ENCODE measurements around the gene KCTD20. TPM values are rescaled to one million over a fixed set of nuclear protein-coding genes. Genes with fewer than 3 reads are reported as not detected.
A peak's percentile ranks its signal among the peaks of the same experiment; 100 is the strongest.

The KCTD20 gene
- total RNA-seq, 4 donors from 2014 or later = 48.6 to 64.9 (median 51.8) TPM

DNA sequence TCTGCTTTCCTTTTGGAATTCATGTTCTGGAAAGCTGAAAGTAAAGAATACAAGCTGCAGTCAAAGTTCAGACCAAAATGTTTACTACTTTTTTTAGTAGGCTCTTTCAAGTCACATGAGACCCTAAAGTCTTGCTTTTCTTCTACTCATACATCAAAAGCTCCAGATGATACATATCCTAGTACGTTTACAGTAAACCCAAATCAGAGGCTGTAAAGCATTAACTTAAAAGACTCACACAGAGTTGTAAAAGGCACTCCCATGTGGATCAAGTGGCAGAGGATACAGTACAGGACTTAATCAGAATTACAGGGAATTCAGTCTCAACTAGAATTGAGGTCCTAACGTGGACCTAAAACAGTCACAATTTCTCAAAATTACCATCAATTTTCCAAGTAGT, 63.8 kb downstream of the KCTD20 start:
- DNase-seq (ENCODE audit: low spot score in 2 of 2) = no peak
- Histone ChIP-seq H3K27me3 (no peaks in the 10 kb centered on the region), H3K27ac (peak overlapping the region in 3 of 4 donors; percentile 37 to 84 (median 63)), H3K4me3 (no peak overlapping the region), H3K4me1 (peaks cover 0 to 23% (median 0%) of the 10 kb centered on the region in 4 donors), H3K36me3 (peaks cover 0 to 55% (median 0%) of the 10 kb centered on the region in 3 donors), H3K9me3 (no peaks in the 10 kb centered on the region)
- WGBS, 2 donors = 74 to 80% methylated on average over 2 of the region's 2 CpGs
- TF ChIP-seq EP300 (IDR thresholded peaks at IDR 0.05) (no peak), POLR2A (IDR thresholded peaks at IDR 0.05) (no peak)
- TF ChIP-seq, protein P1, sequence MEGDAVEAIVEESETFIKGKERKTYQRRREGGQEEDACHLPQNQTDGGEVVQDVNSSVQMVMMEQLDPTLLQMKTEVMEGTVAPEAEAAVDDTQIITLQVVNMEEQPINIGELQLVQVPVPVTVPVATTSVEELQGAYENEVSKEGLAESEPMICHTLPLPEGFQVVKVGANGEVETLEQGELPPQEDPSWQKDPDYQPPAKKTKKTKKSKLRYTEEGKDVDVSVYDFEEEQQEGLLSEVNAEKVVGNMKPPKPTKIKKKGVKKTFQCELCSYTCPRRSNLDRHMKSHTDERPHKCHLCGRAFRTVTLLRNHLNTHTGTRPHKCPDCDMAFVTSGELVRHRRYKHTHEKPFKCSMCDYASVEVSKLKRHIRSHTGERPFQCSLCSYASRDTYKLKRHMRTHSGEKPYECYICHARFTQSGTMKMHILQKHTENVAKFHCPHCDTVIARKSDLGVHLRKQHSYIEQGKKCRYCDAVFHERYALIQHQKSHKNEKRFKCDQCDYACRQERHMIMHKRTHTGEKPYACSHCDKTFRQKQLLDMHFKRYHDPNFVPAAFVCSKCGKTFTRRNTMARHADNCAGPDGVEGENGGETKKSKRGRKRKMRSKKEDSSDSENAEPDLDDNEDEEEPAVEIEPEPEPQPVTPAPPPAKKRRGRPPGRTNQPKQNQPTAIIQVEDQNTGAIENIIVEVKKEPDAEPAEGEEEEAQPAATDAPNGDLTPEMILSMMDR (IDR thresholded peaks at IDR 0.05) = no peak

DNA sequence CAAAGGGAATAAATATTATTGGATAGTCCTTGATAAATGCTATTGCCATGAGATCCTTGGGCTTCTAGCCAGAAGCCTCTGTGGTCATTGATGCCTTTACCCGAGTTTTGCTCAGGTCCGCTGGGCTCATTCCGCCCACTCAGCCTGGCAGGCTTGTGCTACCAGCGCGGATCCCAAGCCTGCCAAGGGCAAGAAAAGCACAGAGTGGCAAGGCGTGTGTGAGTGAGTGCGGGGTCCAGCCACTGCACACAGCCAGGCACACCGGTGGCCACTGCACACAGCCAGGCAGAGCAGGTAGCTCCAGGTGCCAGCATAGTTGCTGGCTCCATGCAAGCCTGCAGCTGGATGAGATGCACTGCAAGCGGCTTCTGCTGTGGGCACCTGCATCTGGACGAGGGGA, 65.7 kb downstream of the KCTD20 start:
- TF ChIP-seq, protein P1 (IDR thresholded peaks at IDR 0.05) = no peak
- TF ChIP-seq EP300 (IDR thresholded peaks at IDR 0.05) = no peak
- no peak for TF ChIP-seq POLR2A (IDR thresholded peaks at IDR 0.05)
- H3K36me3 ChIP-seq = peaks cover 0 to 71% (median 0%) of the 10 kb centered on the region in 3 donors
- no peaks in the 10 kb centered on the region for H3K27me3 ChIP-seq
- WGBS, 2 donors = 81 to 85% methylated on average over 9 to 10 of the region's 10 CpGs
- H3K9me3 ChIP-seq = no peaks in the 10 kb centered on the region
- no peak overlapping the region for H3K4me3 ChIP-seq
- no peak overlapping the region for H3K27ac ChIP-seq
- DNase-seq (ENCODE audit: low spot score in 2 of 2) = no peak
- peaks cover 0 to 23% (median 0%) of the 10 kb centered on the region in 4 donors for H3K4me1 ChIP-seq

DNA sequence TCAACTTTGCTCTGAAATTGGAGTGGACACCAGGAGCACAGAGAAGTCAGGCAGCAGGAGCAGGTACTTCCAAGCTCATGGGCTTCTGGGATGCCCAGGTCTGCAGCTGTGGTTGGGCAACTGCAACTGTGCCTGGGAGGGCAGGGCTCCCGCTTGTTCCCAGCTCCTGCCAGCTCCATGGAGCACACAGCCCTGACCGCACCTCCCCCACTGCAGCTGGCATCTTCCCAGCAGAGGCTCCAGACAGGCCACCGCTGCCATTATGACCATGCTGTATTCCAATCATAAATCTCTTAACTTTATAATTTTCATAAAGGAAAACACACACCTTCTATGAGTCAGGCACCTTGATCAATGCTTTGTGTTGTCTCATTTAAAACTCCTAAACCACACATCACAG, 67.6 kb downstream of the KCTD20 start:
- Histone ChIP-seq H3K9me3 (no peaks in the 10 kb centered on the region), H3K27me3 (no peaks in the 10 kb centered on the region), H3K36me3 (peaks cover 0 to 83% (median 0%) of the 10 kb centered on the region in 3 donors), H3K4me1 (peaks cover 0 to 22% (median 0%) of the 10 kb centered on the region in 4 donors), H3K27ac (no peak overlapping the region), H3K4me3 (no peak overlapping the region)
- DNase-seq (ENCODE audit: low spot score in 2 of 2) = no peak
- no peak for TF ChIP-seq POLR2A (IDR thresholded peaks at IDR 0.05)
- TF ChIP-seq, protein P1 (IDR thresholded peaks at IDR 0.05) = no peak
- TF ChIP-seq EP300 (IDR thresholded peaks at IDR 0.05) = no peak
- 98 to 100% methylated on average over 3 of the region's 3 CpGs for WGBS, 2 donors

DNA sequence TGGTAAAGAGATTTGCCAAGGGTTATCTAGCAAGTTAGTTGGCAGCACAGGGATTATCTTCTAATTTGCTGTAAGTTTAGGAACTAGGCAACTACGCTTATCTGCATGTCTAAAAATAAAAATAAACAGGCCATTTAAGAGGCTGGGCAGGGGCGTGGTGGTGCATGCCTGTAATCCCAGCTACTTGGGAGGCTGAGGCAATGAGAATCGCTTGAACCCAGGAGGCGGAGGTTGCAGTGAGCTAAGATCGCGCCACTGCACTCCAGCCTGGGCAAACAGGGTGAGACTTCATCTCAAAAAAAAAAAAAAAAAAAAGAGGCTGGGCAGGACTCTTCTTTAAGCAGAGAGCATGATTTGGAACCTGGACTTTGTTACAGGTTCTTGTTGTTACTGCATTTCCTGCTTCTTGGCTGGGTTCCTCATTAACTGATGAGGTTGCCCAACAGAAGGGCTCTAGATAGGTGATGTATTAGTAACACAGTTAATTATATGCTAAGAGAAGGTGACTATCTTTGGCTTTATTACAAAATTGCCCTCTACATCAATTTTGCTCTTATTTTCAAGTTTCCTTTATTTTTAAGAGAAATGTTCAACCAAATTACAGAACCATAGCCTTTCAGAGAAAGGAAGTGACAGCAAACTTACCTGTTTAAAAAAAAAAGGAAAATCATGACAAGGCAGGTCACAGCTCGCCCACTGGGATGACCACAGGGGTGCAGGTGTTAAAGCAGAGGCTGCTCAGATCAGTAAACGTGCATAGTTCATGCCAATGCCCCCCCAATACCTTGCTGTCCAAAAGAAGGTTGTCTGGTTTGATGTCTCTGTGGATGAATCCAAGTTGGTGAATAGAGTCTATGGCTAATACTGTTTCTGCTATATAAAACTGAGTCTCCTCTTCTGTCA, 72.0 kb downstream of the KCTD20 start:
- TF ChIP-seq EP300 (IDR thresholded peaks at IDR 0.05) = no peak
- TF ChIP-seq POLR2A (IDR thresholded peaks at IDR 0.05) = no peak
- TF ChIP-seq, protein P1 (IDR thresholded peaks at IDR 0.05) = no peak
- Histone ChIP-seq H3K27ac (peak overlapping the region in 2 of 4 donors; percentile 17 to 57), H3K4me3 (no peak overlapping the region), H3K9me3 (no peaks in the 10 kb centered on the region), H3K36me3 (peaks cover 0 to 73% (median 0%) of the 10 kb centered on the region in 3 donors), H3K27me3 (no peaks in the 10 kb centered on the region), H3K4me1 (peaks cover 2 to 20% (median 10%) of the 10 kb centered on the region in 4 donors)
- 92 to 97% methylated on average over 8 of the region's 8 CpGs for WGBS, 2 donors
- no peak for DNase-seq (ENCODE audit: low spot score in 2 of 2)

DNA sequence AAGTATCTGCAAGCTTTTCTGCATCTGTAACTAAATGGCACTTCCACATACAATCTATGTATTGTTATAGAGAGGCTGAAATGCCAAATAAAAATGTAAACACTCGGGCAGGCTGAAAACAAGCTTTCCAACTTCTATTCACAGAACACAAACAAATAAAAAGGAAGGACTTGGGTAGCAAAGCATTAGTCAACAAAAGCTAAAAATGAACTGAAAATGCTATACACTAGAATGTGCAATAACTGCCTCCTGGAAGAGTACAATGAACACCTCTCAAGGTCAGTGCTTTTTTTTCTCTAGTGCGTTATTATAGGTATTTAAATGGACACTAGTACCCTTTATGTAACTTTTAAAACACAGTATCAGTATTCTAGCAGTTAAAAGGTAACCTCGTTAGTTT, 73.0 kb downstream of the KCTD20 start:
- H3K27me3 ChIP-seq = no peaks in the 10 kb centered on the region
- no peak for DNase-seq (ENCODE audit: low spot score in 2 of 2)
- no peak for TF ChIP-seq POLR2A (IDR thresholded peaks at IDR 0.05)
- TF ChIP-seq, protein P1 (IDR thresholded peaks at IDR 0.05) = no peak
- no peak for TF ChIP-seq EP300 (IDR thresholded peaks at IDR 0.05)
- no peak overlapping the region for H3K4me3 ChIP-seq
- peak overlapping the region in 3 of 4 donors; percentile 5 to 74 (median 28) for H3K27ac ChIP-seq
- WGBS, 2 donors = 49 to 61% methylated on average over 3 of the region's 3 CpGs
- H3K9me3 ChIP-seq = no peaks in the 10 kb centered on the region
- H3K36me3 ChIP-seq = peaks cover 0 to 73% (median 0%) of the 10 kb centered on the region in 3 donors
- peaks cover 2 to 20% (median 10%) of the 10 kb centered on the region in 4 donors for H3K4me1 ChIP-seq

All from tibial nerve (tissue), 4 donors.